DOHH2 (cell line): ENCODE measurements around the gene MIPOL1.

Experiments
- H3F3A ChIP-seq: fragments of 200-600 bp; sonication (generic), shearing (Covaris generic); 2 replicates; pipeline ENCODE4 v1.6.0; 2016; ENCODE audit warnings: antibody characterized with exemption, mild to moderate bottlenecking; ENCODE audit not compliant: control insufficient read depth, insufficient read depth
- H3K27ac ChIP-seq: fragments of 200-600 bp; sonication (generic); 2 replicates; pipeline ENCODE4 v1.5.1; 2014; ENCODE audit warnings: low read depth, mild to moderate bottlenecking, low read length, moderate library complexity
- H3K27me3 ChIP-seq: fragments of 200-600 bp; sonication (generic); 2 replicates; pipeline ENCODE4 v1.6.1; 2014; ENCODE audit warnings: mild to moderate bottlenecking, low read length, mixed read lengths; ENCODE audit not compliant: control insufficient read depth
- H3K36me3 ChIP-seq: fragments of 200-600 bp; sonication (generic); 2 replicates; pipeline ENCODE4 v1.6.1; 2014; ENCODE audit warnings: mild to moderate bottlenecking, low read length, moderate library complexity, mixed read lengths; ENCODE audit not compliant: control insufficient read depth
- H3K4me1 ChIP-seq: fragments of 200-600 bp; sonication (generic); 2 replicates; pipeline ENCODE4 v1.6.1; 2014; ENCODE audit warnings: mild to moderate bottlenecking, low read length, mixed read lengths; ENCODE audit not compliant: control insufficient read depth
- H3K4me2 ChIP-seq: fragments of 200-600 bp; sonication (generic); 2 replicates; pipeline ENCODE4 v1.6.0; 2014; ENCODE audit warnings: mild to moderate bottlenecking, low read length, moderate library complexity
- H3K4me3 ChIP-seq: fragments of 200-600 bp; sonication (generic); 2 replicates; pipeline ENCODE4 v1.5.1; 2014; ENCODE audit warnings: mild to moderate bottlenecking, low read length, mixed read lengths
- H3K79me2 ChIP-seq: fragments of 200-600 bp; sonication (generic); 2 replicates; pipeline ENCODE4 v1.6.1; 2014; ENCODE audit warnings: mild to moderate bottlenecking, low read length, mixed read lengths; ENCODE audit not compliant: control insufficient read depth
- H3K9me2 ChIP-seq: fragments of 200-600 bp; sonication (generic); replicated peaks from 2 replicates; pipeline ENCODE4 v1.6.1; 2014; ENCODE audit warnings: mild to moderate bottlenecking, low read length, mixed read lengths; ENCODE audit not compliant: control insufficient read depth
- H3K9me3 ChIP-seq: fragments of 200-600 bp; sonication (generic); 2 replicates; pipeline ENCODE4 v1.6.1; 2014; ENCODE audit warnings: antibody characterized with exemption, low read length, mixed read lengths; ENCODE audit not compliant: control insufficient read depth, insufficient read depth
- H4K20me1 ChIP-seq: fragments of 200-600 bp; sonication (generic); 2 replicates; pipeline ENCODE4 v1.6.0; 2014; ENCODE audit warnings: low read depth, mild to moderate bottlenecking, antibody characterized with exemption, low read length, moderate library complexity; ENCODE audit not compliant: control insufficient read depth, insufficient read depth
- EZH2phosphoT487 ChIP-seq: fragments of 200-600 bp; sonication (generic); IDR thresholded peaks from 2 replicates; pipeline ENCODE4 v1.6.1; 2017; ENCODE audit warnings: borderline replicate concordance, mild to moderate bottlenecking, antibody characterized with exemption, low read length, moderate library complexity, mixed read lengths
- TF ChIP-seq, protein P1 (sequence below): fragments of 200-600 bp; sonication (generic); IDR thresholded peaks from one replicate; pipeline ENCODE4 v1.5.1; 2014; ENCODE audit warnings: antibody characterized with exemption, mild to moderate bottlenecking, low read depth, low read length; ENCODE audit not compliant: poor library complexity, severe bottlenecking

MIPOL1 gene

DNA sequence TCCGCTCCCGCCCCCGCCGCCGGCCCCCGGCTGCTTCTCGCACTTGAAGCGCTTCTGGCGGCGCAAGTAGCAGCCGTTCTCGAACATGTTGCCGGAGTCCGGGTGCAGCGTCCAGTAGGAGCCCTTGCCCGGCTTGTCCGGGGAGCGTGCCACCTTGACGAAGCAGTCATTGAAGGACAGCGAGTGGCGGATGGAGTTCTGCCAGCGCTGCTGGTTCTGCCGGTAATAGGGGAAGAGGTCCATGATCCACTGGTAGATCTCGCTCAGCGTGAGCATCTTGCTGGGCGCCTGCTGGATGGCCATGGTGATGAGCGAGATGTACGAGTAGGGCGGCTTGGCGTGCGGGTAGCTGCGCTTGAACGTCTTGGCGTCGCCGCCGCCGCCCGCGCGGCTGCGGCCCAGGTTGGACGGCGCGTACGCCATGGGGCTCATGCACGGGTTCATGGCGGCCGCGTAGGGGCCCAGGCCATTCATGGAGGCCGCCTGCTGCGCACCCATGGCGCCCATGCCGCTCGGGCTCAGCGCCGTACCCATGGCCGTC is 394.3 kb downstream of the MIPOL1 start:
- H3K27ac ChIP-seq, result no peak overlapping the region
- H3K27me3 ChIP-seq, result no peaks in the 10 kb centered on the region
- H3K4me1 ChIP-seq, result no peaks in the 10 kb centered on the region
- no peaks in the 10 kb centered on the region for H3F3A ChIP-seq
- no peak for TF ChIP-seq EZH2phosphoT487
- TF ChIP-seq, protein P1, sequence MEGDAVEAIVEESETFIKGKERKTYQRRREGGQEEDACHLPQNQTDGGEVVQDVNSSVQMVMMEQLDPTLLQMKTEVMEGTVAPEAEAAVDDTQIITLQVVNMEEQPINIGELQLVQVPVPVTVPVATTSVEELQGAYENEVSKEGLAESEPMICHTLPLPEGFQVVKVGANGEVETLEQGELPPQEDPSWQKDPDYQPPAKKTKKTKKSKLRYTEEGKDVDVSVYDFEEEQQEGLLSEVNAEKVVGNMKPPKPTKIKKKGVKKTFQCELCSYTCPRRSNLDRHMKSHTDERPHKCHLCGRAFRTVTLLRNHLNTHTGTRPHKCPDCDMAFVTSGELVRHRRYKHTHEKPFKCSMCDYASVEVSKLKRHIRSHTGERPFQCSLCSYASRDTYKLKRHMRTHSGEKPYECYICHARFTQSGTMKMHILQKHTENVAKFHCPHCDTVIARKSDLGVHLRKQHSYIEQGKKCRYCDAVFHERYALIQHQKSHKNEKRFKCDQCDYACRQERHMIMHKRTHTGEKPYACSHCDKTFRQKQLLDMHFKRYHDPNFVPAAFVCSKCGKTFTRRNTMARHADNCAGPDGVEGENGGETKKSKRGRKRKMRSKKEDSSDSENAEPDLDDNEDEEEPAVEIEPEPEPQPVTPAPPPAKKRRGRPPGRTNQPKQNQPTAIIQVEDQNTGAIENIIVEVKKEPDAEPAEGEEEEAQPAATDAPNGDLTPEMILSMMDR, result no peak
- no peaks in the 10 kb centered on the region for H4K20me1 ChIP-seq
- no peak overlapping the region for H3K4me3 ChIP-seq
- H3K4me2 ChIP-seq, result no peak overlapping the region
- H3K9me3 ChIP-seq, result peaks cover 9% of the 10 kb centered on the region; the same call in 1 of the 2 replicates
- H3K79me2 ChIP-seq, result no peaks in the 10 kb centered on the region; the same call in 1 of the 2 replicates
- no peaks in the 10 kb centered on the region for H3K9me2 ChIP-seq
- H3K36me3 ChIP-seq, result no peaks in the 10 kb centered on the region

DNA sequence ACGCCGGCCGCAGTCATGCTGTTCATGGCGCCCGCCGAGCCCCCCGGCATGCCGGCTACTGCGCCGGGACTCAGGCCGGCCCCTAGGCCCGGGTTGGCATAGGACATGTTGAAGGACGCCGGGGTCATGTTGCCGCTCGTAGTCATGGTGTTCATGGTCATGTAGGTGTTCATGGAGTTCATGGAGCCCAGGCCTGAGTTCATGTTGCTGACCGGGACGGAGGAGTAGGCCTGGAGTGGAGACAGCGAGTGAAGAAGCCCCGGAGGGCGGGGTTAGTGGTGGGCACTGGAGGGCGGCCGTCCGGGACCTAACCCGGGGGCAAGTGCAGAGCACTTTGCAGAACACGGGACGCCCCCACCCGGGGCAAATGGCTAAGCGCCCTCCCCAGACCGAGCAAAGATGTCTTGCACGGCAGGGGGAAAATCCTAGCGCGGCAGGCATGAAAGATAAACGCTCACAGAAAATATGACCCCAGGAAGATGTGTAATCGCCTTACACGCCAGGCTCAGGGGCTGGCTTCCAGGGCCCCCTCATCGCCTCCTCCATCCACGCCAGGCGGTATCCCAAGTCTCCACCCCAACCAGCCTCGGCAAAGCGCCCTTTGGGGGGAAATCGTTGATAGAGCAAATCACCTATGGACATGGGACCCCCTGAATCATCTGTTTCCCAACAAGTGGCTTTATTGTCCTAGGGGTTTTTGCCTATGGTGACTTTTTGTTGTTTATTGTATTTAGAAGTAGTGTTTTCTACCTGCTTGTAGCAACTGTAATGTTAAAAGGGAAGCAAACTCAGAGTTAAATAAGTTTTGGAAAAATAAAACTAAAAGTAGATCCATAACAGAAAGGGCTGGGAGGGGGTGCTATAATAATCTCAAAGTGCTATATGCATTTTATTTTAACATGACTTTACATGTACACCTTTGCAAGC is 395.0 kb downstream of the MIPOL1 start:
- Histone ChIP-seq H3K79me2 (no peaks in the 10 kb centered on the region; the same call in 1 of the 2 replicates), H3K27me3 (no peaks in the 10 kb centered on the region), H3K4me1 (no peaks in the 10 kb centered on the region), H3K9me3 (peaks cover 11% of the 10 kb centered on the region; the same call in 1 of the 2 replicates), H3K27ac (no peak overlapping the region), H3K4me3 (no peak overlapping the region), H3K9me2 (no peaks in the 10 kb centered on the region), H4K20me1 (no peaks in the 10 kb centered on the region), H3F3A (no peaks in the 10 kb centered on the region), H3K4me2 (no peak overlapping the region), H3K36me3 (no peaks in the 10 kb centered on the region)
- TF ChIP-seq EZH2phosphoT487, result no peak
- TF ChIP-seq, protein P1, result no peak

- H3K9me3 ChIP-seq, result peaks cover 11% of the 10 kb centered on the region; the same call in 1 of the 2 replicates
- H3K4me2 ChIP-seq, result no peak overlapping the region
- H3K4me1 ChIP-seq, result no peaks in the 10 kb centered on the region
- no peak overlapping the region for H3K27ac ChIP-seq
- no peak overlapping the region for H3K4me3 ChIP-seq
- H3F3A ChIP-seq, result no peaks in the 10 kb centered on the region
- H3K79me2 ChIP-seq, result no peaks in the 10 kb centered on the region; the same call in 1 of the 2 replicates
- no peaks in the 10 kb centered on the region for H3K27me3 ChIP-seq
- H3K9me2 ChIP-seq, result no peaks in the 10 kb centered on the region
- H3K36me3 ChIP-seq, result no peaks in the 10 kb centered on the region
- H4K20me1 ChIP-seq, result no peaks in the 10 kb centered on the region
- TF ChIP-seq, protein P1, result no peak
- TF ChIP-seq EZH2phosphoT487, result no peak
Measured at GRCh38 chr14:37593511-37594237, 395.9 kb downstream of the MIPOL1 start.
